ENCODE measurements around the gene SSR3. TPM values are rescaled to one million over a fixed set of nuclear protein-coding genes. Genes with fewer than 3 reads are reported as not detected.

SSR3 gene
- total RNA-seq, 1 donor from 2014 or later: 377 TPM

DNA sequence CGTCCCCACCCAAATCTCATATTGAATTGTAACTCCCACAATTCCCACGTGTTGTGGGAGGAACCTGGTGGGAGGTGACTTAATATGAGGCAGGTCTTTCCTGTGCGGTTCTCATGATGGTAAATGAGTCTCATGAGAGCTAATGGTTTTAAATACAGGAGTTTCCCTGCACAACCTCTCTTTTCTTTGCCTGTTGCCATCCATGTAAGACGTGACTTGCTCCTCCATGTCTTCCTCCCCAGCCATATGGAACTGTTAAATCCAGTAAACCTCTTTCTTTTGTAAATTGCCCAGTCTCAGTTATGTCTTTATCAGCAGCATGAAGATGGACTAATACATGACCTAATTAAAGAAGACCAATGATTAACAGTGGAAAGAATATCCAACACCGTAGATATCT, 56.6 kb downstream of the SSR3 start:
- Mint-ChIP-seq H3K27me3 (ENCODE audit: low read depth) (no peaks in the 10 kb centered on the region), H3K36me3 (ENCODE audit: low read depth) (no peaks in the 10 kb centered on the region), H3K4me1 (ENCODE audit: low read depth) (peaks cover 49% of the 10 kb centered on the region), H3K4me3 (ENCODE audit: unreplicated experiment) (no peak overlapping the region), H3K9me3 (ENCODE audit: low read depth) (peaks cover 9% of the 10 kb centered on the region), H3K27ac (ENCODE audit: unreplicated experiment) (peak overlapping the region; percentile 6)
- no peak for DNase-seq (ENCODE audit: low spot score)
- TF ChIP-seq, protein P1, sequence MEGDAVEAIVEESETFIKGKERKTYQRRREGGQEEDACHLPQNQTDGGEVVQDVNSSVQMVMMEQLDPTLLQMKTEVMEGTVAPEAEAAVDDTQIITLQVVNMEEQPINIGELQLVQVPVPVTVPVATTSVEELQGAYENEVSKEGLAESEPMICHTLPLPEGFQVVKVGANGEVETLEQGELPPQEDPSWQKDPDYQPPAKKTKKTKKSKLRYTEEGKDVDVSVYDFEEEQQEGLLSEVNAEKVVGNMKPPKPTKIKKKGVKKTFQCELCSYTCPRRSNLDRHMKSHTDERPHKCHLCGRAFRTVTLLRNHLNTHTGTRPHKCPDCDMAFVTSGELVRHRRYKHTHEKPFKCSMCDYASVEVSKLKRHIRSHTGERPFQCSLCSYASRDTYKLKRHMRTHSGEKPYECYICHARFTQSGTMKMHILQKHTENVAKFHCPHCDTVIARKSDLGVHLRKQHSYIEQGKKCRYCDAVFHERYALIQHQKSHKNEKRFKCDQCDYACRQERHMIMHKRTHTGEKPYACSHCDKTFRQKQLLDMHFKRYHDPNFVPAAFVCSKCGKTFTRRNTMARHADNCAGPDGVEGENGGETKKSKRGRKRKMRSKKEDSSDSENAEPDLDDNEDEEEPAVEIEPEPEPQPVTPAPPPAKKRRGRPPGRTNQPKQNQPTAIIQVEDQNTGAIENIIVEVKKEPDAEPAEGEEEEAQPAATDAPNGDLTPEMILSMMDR (IDR thresholded peaks at IDR 0.05): no peak

- Mint-ChIP-seq H3K9me3 (ENCODE audit: low read depth) (peaks cover 9% of the 10 kb centered on the region), H3K4me3 (ENCODE audit: unreplicated experiment) (no peak overlapping the region), H3K4me1 (ENCODE audit: low read depth) (peaks cover 53% of the 10 kb centered on the region), H3K27ac (ENCODE audit: unreplicated experiment) (peak overlapping the region; percentile 79), H3K27me3 (ENCODE audit: low read depth) (no peaks in the 10 kb centered on the region), H3K36me3 (ENCODE audit: low read depth) (no peaks in the 10 kb centered on the region)
- DNase-seq (ENCODE audit: low spot score): no peak
- TF ChIP-seq, protein P1 (IDR thresholded peaks at IDR 0.05): no peak
Observed at GRCh38 chr3:156497326-156497725, 57.6 kb downstream of the SSR3 start.

DNA sequence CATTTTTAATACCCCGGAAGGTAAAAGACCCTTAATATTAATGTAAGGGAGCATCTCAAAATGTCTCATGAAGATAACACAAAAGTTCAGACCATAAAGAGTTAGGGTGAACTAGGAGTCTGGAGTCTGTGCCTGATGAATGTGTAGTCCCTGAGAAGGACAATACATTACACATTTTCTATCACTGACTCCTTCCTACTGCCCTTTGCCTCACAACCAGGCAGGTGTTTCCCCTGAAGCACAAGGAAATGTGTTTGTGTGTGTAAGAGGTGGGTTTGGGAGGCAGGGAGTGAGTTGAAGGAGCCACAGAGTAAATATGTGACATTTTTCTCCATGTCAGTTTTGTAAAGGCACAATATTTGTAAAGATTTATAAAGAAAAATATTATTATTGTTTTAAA, 59.1 kb downstream of the SSR3 start:
- no peaks in the 10 kb centered on the region for H3K36me3 Mint-ChIP-seq (ENCODE audit: low read depth)
- peaks cover 9% of the 10 kb centered on the region for H3K9me3 Mint-ChIP-seq (ENCODE audit: low read depth)

GRCh38 chr3:156493887-156494286, 61.0 kb downstream of the SSR3 start:
- Mint-ChIP-seq H3K27ac (ENCODE audit: unreplicated experiment) (peak overlapping the region; percentile 92), H3K36me3 (ENCODE audit: low read depth) (no peaks in the 10 kb centered on the region), H3K9me3 (ENCODE audit: low read depth) (peaks cover 9% of the 10 kb centered on the region), H3K4me1 (ENCODE audit: low read depth) (peaks cover 56% of the 10 kb centered on the region), H3K27me3 (ENCODE audit: low read depth) (no peaks in the 10 kb centered on the region), H3K4me3 (ENCODE audit: unreplicated experiment) (no peak overlapping the region)
- TF ChIP-seq, protein P1 (IDR thresholded peaks at IDR 0.05): no peak
- DNase-seq (ENCODE audit: low spot score): no peak

More for the DNA sequence above, 59.1 kb downstream of the SSR3 start:
- peaks cover 56% of the 10 kb centered on the region for H3K4me1 Mint-ChIP-seq (ENCODE audit: low read depth)
- TF ChIP-seq, protein P1 (IDR thresholded peaks at IDR 0.05): no peak
- H3K27me3 Mint-ChIP-seq (ENCODE audit: low read depth): no peaks in the 10 kb centered on the region
- H3K4me3 Mint-ChIP-seq (ENCODE audit: unreplicated experiment): no peak overlapping the region
- DNase-seq (ENCODE audit: low spot score): no peak
- peak overlapping the region; percentile 12 for H3K27ac Mint-ChIP-seq (ENCODE audit: unreplicated experiment)

- Mint-ChIP-seq H3K9me3 (ENCODE audit: low read depth) (peaks cover 4% of the 10 kb centered on the region), H3K36me3 (ENCODE audit: low read depth) (no peaks in the 10 kb centered on the region), H3K27ac (ENCODE audit: unreplicated experiment) (peak overlapping the region; percentile 92), H3K4me1 (ENCODE audit: low read depth) (peaks cover 48% of the 10 kb centered on the region), H3K27me3 (ENCODE audit: low read depth) (no peaks in the 10 kb centered on the region), H3K4me3 (ENCODE audit: unreplicated experiment) (peak overlapping the region; percentile 11)
- DNase-seq (ENCODE audit: low spot score): no peak
- TF ChIP-seq, protein P1 (IDR thresholded peaks at IDR 0.05): no peak
Observed at GRCh38 chr3:156492801-156493261, 62.1 kb downstream of the SSR3 start.

Measured in chondrocyte (in vitro differentiated cells).